Mesendoderm (in vitro differentiated cells): ENCODE data around the gene RANBP3.

Source experiments
- DNase-seq: peaks from one replicate; pipeline ENCODE4 v3.0.0; 2013
- H2AK5ac ChIP-seq: 2 replicates; pipeline ENCODE4 v1.6.1; 2013; ENCODE audit warnings: low read length, inconsistent platforms
- H2BK120ac ChIP-seq: 2 replicates; pipeline ENCODE4 v1.6.1; 2013; ENCODE audit warnings: low read depth, mild to moderate bottlenecking, low read length, moderate library complexity, mixed read lengths
- H2BK15ac ChIP-seq: replicated peaks from 2 replicates; pipeline ENCODE4 v1.6.1; 2013; ENCODE audit warnings: low read depth, mild to moderate bottlenecking, moderate library complexity
- H2BK5ac ChIP-seq: 2 replicates; pipeline ENCODE4 v1.6.1; 2013; ENCODE audit warnings: low read length, inconsistent platforms
- H3K18ac ChIP-seq: 2 replicates; pipeline ENCODE4 v1.6.1; 2013; ENCODE audit warnings: mild to moderate bottlenecking, low read length, mixed read lengths
- H3K23ac ChIP-seq: one replicate; pipeline ENCODE4 v1.6.1; 2013; ENCODE audit warnings: low read length
- H3K27ac ChIP-seq: 2 replicates; pipeline ENCODE4 v1.5.1; 2013; ENCODE audit warnings: low read depth, mild to moderate bottlenecking, inconsistent platforms, low read length, moderate library complexity
- H3K27me3 ChIP-seq: 2 replicates; pipeline ENCODE4 v1.6.1; 2013; ENCODE audit warnings: low read length, control low read depth, mild to moderate bottlenecking, inconsistent platforms; ENCODE audit not compliant: insufficient read depth, poor library complexity
- H3K36me3 ChIP-seq: 2 replicates; pipeline ENCODE4 v1.6.1; 2013; ENCODE audit warnings: low read length, inconsistent platforms; ENCODE audit not compliant: control insufficient read depth, insufficient read depth
- H3K4ac ChIP-seq: one replicate; pipeline ENCODE4 v1.6.1; 2013; ENCODE audit warnings: low read depth, mild to moderate bottlenecking, low read length, moderate library complexity
- H3K4me1 ChIP-seq: 2 replicates; pipeline ENCODE4 v1.6.1; 2013; ENCODE audit warnings: low read depth, low read length, inconsistent platforms; ENCODE audit not compliant: control insufficient read depth
- H3K4me2 ChIP-seq: 2 replicates; pipeline ENCODE4 v1.6.1; 2013; ENCODE audit warnings: low read length
- H3K4me3 ChIP-seq: 2 replicates; pipeline ENCODE4 v1.5.1; 2013; ENCODE audit warnings: mild to moderate bottlenecking, low read length
- H3K56ac ChIP-seq: one replicate; pipeline ENCODE4 v1.6.1; 2013; ENCODE audit warnings: low read length
- H3K79me1 ChIP-seq: 2 replicates; pipeline ENCODE4 v1.6.1; 2013; ENCODE audit warnings: low read length, inconsistent platforms
- H3K79me2 ChIP-seq: 2 replicates; pipeline ENCODE4 v1.6.1; 2013; ENCODE audit warnings: mild to moderate bottlenecking, low read length; ENCODE audit not compliant: control insufficient read depth, insufficient read depth
- H3K9ac ChIP-seq: 2 replicates; pipeline ENCODE4 v1.6.1; 2013; ENCODE audit warnings: low read length, inconsistent platforms
- H4K5ac ChIP-seq: one replicate; pipeline ENCODE4 v1.6.1; 2013; ENCODE audit warnings: low read length
- H4K8ac ChIP-seq: one replicate; pipeline ENCODE4 v1.6.1; 2013; ENCODE audit warnings: low read depth, mild to moderate bottlenecking, control low read depth, low read length, moderate library complexity
- WGBS: extraction: QIAGEN DNeasy Blood & Tissue Kit; methylation state at CpG from one replicate; pipeline ENCODE4 v1.1.7; 2013; ENCODE audit warnings: low lambda C conversion rate, missing lambda C conversion rate; ENCODE audit not compliant: insufficient coverage; ENCODE audit errors: extremely low coverage; 5-methylcytosine and 5-hydroxymethylcytosine counted together

RANBP3 gene

DNA sequence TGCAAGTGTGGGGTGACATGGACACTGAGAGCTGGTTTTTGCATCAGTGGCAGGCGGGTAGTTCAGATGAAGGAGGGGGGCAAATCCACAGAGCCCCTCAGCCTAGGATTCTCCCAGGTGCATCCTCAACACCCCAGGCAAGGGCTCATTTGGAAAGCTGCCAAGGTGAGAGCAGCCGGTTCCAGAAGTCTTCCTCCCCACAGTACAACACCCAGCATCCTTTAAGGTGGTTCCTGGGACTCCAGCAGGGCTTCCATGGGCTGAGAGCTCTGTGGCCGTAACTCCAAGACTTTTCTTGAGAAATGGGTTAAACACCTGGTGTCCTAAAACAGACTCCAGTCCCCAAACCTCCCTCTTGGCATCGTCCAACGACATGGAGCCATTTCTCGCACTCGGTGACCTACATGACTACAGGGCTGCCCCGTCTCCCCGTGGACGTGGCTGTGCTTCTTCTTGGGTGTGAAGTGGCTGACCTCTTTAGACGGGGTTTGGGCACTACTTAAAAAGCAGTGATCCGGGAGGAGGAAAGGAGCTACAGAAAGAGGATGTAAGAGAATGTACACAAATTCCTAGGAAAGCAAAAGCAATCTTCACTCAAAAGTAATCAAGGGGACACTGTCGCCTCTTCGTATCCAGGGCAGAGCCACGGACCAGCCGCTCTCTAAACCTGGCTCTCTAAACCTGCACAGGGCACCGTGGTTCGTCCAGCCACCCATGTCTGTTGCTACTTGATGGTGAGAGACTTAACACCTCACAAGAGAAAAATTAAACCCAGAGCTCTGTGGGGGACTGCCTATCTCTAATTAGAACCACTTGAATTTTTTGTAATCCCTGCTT lies 25.5 kb downstream of the RANBP3 start:
- Histone ChIP-seq H2BK15ac (no peak overlapping the region), H3K9ac (no peak overlapping the region), H3K4me3 (no peak overlapping the region), H4K8ac (no peak overlapping the region), H3K36me3 (no peaks in the 10 kb centered on the region), H3K4ac (no peak overlapping the region), H3K18ac (no peak overlapping the region), H3K4me2 (no peak overlapping the region), H3K79me2 (peaks cover 72% of the 10 kb centered on the region), H3K4me1 (peaks cover 32% of the 10 kb centered on the region), H3K79me1 (peaks cover 49% of the 10 kb centered on the region), H3K27me3 (no peaks in the 10 kb centered on the region), H3K56ac (peak overlapping the region; percentile 38), H2AK5ac (no peak overlapping the region), H2BK120ac (no peak overlapping the region), H4K5ac (no peak overlapping the region), H3K23ac (no peak overlapping the region), H3K27ac (no peak overlapping the region), H2BK5ac (no peak overlapping the region)
- no CpG with 5 or more reads among the region's 18 CpGs for WGBS
- peak; percentile 44 for DNase-seq

DNA sequence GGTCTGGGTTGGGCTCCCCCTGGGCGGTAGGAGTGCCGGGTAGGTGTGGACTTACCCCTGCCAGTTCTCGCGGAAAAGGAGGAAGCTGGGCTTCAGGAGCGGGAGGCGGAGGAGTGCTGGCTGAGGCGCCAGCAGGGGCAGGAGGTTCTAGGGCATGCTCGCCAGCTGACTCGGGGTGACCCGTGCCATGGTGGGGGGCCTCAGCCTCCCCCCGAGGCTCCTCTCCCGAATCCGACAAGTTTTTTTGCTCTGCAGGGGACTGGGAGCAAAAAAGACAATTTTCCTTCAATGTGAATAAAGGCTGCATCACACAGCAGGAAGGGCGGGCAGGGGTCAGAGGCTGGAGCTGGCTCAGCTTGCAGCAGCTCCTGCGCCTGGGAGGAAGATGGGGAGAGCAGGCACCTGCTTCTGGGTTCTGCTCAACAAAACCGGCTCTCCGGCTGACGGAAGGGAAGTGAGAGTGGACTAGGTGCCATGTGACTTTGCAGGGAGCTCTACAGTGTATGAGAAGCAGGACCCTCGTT lies 26.5 kb downstream of the RANBP3 start:
- no peak overlapping the region for H2BK5ac ChIP-seq
- H3K9ac ChIP-seq, result peak overlapping the region; percentile 24
- no peak overlapping the region for H3K27ac ChIP-seq
- H3K4me1 ChIP-seq, result peaks cover 32% of the 10 kb centered on the region
- DNase-seq, result peak; percentile 49
- H3K4me3 ChIP-seq, result no peak overlapping the region
- no peak overlapping the region for H3K4me2 ChIP-seq
- no peak overlapping the region for H2BK120ac ChIP-seq
- no peak overlapping the region for H4K8ac ChIP-seq
- WGBS, result no CpG with 5 or more reads among the region's 19 CpGs
- H2AK5ac ChIP-seq, result no peak overlapping the region
- H3K56ac ChIP-seq, result peak overlapping the region; percentile 63
- peaks cover 49% of the 10 kb centered on the region for H3K79me1 ChIP-seq
- H3K79me2 ChIP-seq, result peaks cover 68% of the 10 kb centered on the region
- no peak overlapping the region for H3K23ac ChIP-seq
- H3K4ac ChIP-seq, result no peak overlapping the region
- no peak overlapping the region for H4K5ac ChIP-seq
- H2BK15ac ChIP-seq, result no peak overlapping the region
- H3K18ac ChIP-seq, result no peak overlapping the region
- H3K27me3 ChIP-seq, result no peaks in the 10 kb centered on the region
- H3K36me3 ChIP-seq, result no peaks in the 10 kb centered on the region

DNA sequence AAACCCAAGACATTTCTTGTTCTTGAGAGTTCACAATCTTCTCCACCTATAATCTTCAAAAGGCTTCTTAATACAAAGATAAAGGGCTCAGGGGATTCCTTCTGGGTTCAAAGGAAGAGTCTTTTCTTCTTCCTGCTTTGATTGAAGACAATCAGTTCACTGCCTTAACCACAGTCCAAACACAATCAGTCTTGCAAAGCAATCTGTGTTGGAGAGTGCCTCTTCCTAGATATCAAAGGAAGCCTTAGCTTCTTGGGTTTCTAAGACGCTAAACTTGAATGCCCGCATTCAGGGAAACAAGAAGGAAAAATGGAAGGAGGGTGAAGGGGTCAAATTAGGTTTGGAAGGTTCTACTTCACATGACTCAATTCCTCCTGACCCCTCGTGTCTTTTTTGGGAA lies 27.2 kb downstream of the RANBP3 start:
- H2AK5ac ChIP-seq, result no peak overlapping the region
- no peak overlapping the region for H3K27ac ChIP-seq
- H3K36me3 ChIP-seq, result no peaks in the 10 kb centered on the region
- no peak overlapping the region for H3K9ac ChIP-seq
- no peak overlapping the region for H4K8ac ChIP-seq
- no peak for DNase-seq
- H2BK5ac ChIP-seq, result no peak overlapping the region
- peaks cover 32% of the 10 kb centered on the region for H3K4me1 ChIP-seq
- peaks cover 66% of the 10 kb centered on the region for H3K79me2 ChIP-seq
- H3K4me3 ChIP-seq, result no peak overlapping the region
- H3K18ac ChIP-seq, result no peak overlapping the region
- no peak overlapping the region for H3K4ac ChIP-seq
- WGBS, result no CpG with 5 or more reads among the region's 3 CpGs
- no peak overlapping the region for H3K23ac ChIP-seq
- no peak overlapping the region for H2BK15ac ChIP-seq
- no peaks in the 10 kb centered on the region for H3K27me3 ChIP-seq
- no peak overlapping the region for H3K56ac ChIP-seq
- H4K5ac ChIP-seq, result no peak overlapping the region
- H2BK120ac ChIP-seq, result no peak overlapping the region
- H3K4me2 ChIP-seq, result no peak overlapping the region
- H3K79me1 ChIP-seq, result peaks cover 53% of the 10 kb centered on the region

DNA sequence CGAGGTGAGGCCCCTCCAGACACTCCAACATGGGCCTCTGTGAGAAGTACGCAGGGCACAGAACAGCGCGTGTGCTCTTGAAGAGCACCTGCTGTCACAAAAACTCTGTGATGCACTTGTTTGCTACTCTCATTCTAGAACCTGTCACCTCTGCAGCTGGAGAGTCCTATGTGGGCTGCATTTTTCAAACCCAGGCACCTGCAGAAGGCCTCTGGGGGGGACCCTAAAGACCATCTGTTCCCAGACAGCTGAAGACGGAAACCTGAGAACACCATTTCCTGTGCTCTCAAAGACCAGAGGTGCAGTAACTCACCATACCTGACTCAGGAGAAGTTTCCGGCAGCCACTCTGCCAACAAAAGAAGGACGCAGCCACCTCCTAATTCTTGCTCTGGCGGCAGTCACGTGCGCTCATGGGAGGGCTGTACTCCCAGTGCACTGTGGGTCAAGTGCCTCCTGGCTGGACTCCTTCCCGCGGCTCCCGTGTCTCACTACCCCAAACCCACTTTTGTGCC lies 28.1 kb downstream of the RANBP3 start:
- Histone ChIP-seq H3K23ac (no peak overlapping the region), H3K36me3 (no peaks in the 10 kb centered on the region), H2AK5ac (no peak overlapping the region), H2BK120ac (no peak overlapping the region), H3K4me3 (no peak overlapping the region), H4K5ac (no peak overlapping the region), H3K27ac (no peak overlapping the region), H4K8ac (no peak overlapping the region), H3K4me2 (no peak overlapping the region), H3K79me1 (peaks cover 54% of the 10 kb centered on the region), H3K27me3 (no peaks in the 10 kb centered on the region), H3K4me1 (peaks cover 32% of the 10 kb centered on the region), H3K9ac (no peak overlapping the region), H3K18ac (no peak overlapping the region), H2BK15ac (no peak overlapping the region), H3K4ac (no peak overlapping the region), H3K56ac (no peak overlapping the region), H2BK5ac (no peak overlapping the region), H3K79me2 (peaks cover 59% of the 10 kb centered on the region)
- WGBS, result no CpG with 5 or more reads among the region's 13 CpGs
- DNase-seq, result no peak

DNA sequence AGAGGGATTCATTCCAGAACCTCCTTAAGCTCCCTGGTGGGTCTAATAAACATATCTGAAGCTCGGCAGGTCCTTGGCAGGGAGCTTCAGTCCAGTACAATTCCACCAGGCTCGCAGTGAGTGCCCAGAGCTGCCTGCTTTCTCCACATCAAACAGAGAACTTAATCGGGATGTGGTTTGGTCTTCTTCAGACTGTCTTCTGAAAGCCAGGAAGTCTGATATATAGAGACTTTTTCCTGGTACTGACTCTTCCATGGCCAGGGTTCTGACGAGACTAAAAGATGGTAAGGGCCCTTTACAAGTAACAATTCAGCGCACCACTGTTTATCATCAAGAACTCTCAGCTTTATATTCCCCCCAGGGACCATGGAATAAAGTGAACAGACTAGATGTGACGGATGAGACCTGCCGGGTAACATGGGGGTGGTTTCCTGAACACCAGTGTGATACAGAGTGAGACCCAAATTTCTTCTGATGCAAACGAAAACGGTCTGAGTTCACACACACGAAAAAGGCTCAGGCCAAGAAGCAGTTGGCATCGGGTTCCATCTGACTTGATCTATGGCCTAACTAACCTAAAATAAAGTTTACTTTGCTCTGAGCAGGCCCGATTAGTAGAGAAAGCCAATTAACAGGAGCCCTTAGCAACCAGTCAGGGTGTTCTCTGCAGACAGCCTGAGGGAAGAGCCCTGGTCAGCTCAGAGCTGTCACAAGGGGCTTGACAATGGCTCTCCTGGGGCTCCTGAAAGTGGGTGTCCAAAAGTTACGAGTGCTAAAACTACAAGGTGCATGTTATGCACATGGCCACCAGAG lies 29.0 kb downstream of the RANBP3 start:
- H3K27ac ChIP-seq, result no peak overlapping the region
- H3K4me1 ChIP-seq, result peaks cover 26% of the 10 kb centered on the region
- no CpG with 5 or more reads among the region's 13 CpGs for WGBS
- DNase-seq, result no peak
- no peak overlapping the region for H2BK15ac ChIP-seq
- no peak overlapping the region for H2BK120ac ChIP-seq
- no peak overlapping the region for H3K4me2 ChIP-seq
- H3K9ac ChIP-seq, result no peak overlapping the region
- H4K5ac ChIP-seq, result no peak overlapping the region
- H3K18ac ChIP-seq, result no peak overlapping the region
- H4K8ac ChIP-seq, result no peak overlapping the region
- no peak overlapping the region for H3K4ac ChIP-seq
- no peak overlapping the region for H2BK5ac ChIP-seq
- no peaks in the 10 kb centered on the region for H3K36me3 ChIP-seq
- peaks cover 54% of the 10 kb centered on the region for H3K79me1 ChIP-seq
- no peak overlapping the region for H2AK5ac ChIP-seq
- peaks cover 54% of the 10 kb centered on the region for H3K79me2 ChIP-seq
- no peaks in the 10 kb centered on the region for H3K27me3 ChIP-seq
- H3K56ac ChIP-seq, result no peak overlapping the region
- no peak overlapping the region for H3K4me3 ChIP-seq
- H3K23ac ChIP-seq, result no peak overlapping the region
